ENCODE results near the gene MON1A. TPM values are rescaled to one million over a fixed set of nuclear protein-coding genes. Genes with fewer than 3 reads are reported as not detected.

The MON1A gene
- total and polyA plus RNA-seq, 10 of the 15 experiments (the other 5 are each of a cell fraction or from before 2014, with no cell fraction given), result 1.3 to 10.5 (median 7.7) TPM

DNA sequence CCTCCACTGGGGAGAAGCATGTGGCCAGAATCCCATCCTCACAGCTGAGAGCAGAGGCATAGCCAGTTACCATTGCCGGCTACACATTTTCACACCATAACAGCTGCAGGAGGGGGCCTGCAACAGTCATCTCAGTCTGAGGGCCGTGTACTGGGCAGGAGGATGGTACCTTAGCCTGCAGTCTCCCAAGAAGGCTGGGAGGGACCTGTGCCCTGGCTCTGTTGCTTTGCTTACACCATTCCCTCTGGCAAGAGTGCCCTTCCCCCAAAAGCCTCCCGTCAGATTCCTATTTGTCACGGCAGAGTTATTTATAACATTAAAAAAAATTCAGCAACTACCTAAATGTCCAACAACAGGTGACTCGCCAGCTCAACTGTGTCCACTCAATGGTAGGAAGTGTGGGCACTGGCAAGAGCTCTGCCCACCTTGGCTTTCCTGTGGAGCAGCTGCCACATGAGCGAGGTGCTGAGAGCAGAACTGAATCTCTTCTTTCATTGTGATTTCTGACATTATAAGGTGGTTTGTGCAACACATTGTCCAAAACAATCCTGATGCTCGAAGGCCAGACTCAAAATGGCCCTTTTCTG lies 64.3 kb downstream of the MON1A start (continued):
- TF ChIP-seq, protein P1, sequence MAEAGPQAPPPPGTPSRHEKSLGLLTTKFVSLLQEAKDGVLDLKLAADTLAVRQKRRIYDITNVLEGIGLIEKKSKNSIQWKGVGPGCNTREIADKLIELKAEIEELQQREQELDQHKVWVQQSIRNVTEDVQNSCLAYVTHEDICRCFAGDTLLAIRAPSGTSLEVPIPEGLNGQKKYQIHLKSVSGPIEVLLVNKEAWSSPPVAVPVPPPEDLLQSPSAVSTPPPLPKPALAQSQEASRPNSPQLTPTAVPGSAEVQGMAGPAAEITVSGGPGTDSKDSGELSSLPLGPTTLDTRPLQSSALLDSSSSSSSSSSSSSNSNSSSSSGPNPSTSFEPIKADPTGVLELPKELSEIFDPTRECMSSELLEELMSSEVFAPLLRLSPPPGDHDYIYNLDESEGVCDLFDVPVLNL (IDR thresholded peaks at IDR 0.05; ENCODE audit: low read depth, low read length), result no peak
- TF ChIP-seq HDGF (IDR thresholded peaks at IDR 0.05), result no peak
- no peak for TF ChIP-seq ETV6 (conservative IDR thresholded peaks at IDR 0.05 in 1 of 2, IDR thresholded peaks at IDR 0.05 in 1 of 2; ENCODE audit: borderline replicate concordance in 1 of 2, low read depth in 1 of 2)
- TF ChIP-seq, protein P2, sequence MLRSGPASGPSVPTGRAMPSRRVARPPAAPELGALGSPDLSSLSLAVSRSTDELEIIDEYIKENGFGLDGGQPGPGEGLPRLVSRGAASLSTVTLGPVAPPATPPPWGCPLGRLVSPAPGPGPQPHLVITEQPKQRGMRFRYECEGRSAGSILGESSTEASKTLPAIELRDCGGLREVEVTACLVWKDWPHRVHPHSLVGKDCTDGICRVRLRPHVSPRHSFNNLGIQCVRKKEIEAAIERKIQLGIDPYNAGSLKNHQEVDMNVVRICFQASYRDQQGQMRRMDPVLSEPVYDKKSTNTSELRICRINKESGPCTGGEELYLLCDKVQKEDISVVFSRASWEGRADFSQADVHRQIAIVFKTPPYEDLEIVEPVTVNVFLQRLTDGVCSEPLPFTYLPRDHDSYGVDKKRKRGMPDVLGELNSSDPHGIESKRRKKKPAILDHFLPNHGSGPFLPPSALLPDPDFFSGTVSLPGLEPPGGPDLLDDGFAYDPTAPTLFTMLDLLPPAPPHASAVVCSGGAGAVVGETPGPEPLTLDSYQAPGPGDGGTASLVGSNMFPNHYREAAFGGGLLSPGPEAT (IDR thresholded peaks at IDR 0.05; ENCODE audit: low read depth), result no peak
- TF ChIP-seq, protein P3, sequence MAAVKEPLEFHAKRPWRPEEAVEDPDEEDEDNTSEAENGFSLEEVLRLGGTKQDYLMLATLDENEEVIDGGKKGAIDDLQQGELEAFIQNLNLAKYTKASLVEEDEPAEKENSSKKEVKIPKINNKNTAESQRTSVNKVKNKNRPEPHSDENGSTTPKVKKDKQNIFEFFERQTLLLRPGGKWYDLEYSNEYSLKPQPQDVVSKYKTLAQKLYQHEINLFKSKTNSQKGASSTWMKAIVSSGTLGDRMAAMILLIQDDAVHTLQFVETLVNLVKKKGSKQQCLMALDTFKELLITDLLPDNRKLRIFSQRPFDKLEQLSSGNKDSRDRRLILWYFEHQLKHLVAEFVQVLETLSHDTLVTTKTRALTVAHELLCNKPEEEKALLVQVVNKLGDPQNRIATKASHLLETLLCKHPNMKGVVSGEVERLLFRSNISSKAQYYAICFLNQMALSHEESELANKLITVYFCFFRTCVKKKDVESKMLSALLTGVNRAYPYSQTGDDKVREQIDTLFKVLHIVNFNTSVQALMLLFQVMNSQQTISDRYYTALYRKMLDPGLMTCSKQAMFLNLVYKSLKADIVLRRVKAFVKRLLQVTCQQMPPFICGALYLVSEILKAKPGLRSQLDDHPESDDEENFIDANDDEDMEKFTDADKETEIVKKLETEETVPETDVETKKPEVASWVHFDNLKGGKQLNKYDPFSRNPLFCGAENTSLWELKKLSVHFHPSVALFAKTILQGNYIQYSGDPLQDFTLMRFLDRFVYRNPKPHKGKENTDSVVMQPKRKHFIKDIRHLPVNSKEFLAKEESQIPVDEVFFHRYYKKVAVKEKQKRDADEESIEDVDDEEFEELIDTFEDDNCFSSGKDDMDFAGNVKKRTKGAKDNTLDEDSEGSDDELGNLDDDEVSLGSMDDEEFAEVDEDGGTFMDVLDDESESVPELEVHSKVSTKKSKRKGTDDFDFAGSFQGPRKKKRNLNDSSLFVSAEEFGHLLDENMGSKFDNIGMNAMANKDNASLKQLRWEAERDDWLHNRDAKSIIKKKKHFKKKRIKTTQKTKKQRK (IDR thresholded peaks at IDR 0.05; ENCODE audit: low read depth, low read length), result no peak

DNA sequence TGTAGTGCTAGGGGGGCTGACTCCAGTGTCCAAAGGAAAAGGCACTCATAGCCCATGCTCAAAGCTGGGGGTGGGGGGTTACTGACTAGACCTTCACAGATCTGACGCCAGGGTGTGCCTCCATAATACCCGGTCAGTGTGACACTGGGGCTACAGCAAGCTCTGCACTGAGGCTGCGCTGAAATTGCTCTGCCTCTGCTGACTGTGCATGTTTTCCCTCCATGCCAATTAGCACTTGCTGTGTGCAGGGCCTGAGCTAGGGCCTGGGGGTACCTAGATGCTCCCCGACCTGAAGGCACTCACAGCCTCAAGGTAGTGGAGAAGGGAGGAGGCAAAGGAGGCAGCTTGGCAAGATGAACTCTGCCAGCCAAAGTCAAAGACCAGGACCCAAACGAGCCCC lies 65.1 kb downstream of the MON1A start:
- intact Hi-C loops (cut with micrococcal nuclease; ENCODE audit: unreplicated experiment), result no loop called here
- no peaks in the 10 kb centered on the region for H3K4me1 ChIP-seq (ENCODE audit: control insufficient read depth, insufficient read depth, low read length)
- no peaks in the 10 kb centered on the region for H3K36me3 ChIP-seq (ENCODE audit: control insufficient read depth in 2 of 2, insufficient read depth in 2 of 2, low read length in 1 of 2)
- TF ChIP-seq CHD2 (IDR thresholded peaks at IDR 0.05; ENCODE audit: borderline replicate concordance, low read depth, low read length), result no peak
- no peak for TF ChIP-seq NR2C2 (IDR thresholded peaks at IDR 0.05; ENCODE audit: borderline replicate concordance, control insufficient read depth, insufficient read length, low read depth)
- no peak for TF ChIP-seq TBL1XR1 (IDR thresholded peaks at IDR 0.05; ENCODE audit: low read depth, low read length)
- TF ChIP-seq, protein P4, sequence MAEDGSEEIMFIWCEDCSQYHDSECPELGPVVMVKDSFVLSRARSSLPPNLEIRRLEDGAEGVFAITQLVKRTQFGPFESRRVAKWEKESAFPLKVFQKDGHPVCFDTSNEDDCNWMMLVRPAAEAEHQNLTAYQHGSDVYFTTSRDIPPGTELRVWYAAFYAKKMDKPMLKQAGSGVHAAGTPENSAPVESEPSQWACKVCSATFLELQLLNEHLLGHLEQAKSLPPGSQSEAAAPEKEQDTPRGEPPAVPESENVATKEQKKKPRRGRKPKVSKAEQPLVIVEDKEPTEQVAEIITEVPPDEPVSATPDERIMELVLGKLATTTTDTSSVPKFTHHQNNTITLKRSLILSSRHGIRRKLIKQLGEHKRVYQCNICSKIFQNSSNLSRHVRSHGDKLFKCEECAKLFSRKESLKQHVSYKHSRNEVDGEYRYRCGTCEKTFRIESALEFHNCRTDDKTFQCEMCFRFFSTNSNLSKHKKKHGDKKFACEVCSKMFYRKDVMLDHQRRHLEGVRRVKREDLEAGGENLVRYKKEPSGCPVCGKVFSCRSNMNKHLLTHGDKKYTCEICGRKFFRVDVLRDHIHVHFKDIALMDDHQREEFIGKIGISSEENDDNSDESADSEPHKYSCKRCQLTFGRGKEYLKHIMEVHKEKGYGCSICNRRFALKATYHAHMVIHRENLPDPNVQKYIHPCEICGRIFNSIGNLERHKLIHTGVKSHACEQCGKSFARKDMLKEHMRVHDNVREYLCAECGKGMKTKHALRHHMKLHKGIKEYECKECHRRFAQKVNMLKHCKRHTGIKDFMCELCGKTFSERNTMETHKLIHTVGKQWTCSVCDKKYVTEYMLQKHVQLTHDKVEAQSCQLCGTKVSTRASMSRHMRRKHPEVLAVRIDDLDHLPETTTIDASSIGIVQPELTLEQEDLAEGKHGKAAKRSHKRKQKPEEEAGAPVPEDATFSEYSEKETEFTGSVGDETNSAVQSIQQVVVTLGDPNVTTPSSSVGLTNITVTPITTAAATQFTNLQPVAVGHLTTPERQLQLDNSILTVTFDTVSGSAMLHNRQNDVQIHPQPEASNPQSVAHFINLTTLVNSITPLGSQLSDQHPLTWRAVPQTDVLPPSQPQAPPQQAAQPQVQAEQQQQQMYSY (CRISPR knock-in tag; IDR thresholded peaks at IDR 0.05), result no peak
- no peak for TF ChIP-seq CEBPB (IDR thresholded peaks at IDR 0.05; ENCODE audit: borderline replicate concordance in 1 of 2, low read depth in 2 of 2, low read length in 2 of 2)

More for the DNA sequence above, 65.1 kb downstream of the MON1A start:
- ChIA-PET POLR2A (no interaction called here), SMC1A (ENCODE audit: uncharacterized antibody, unreplicated experiment) (no interaction called here), RAD21 (ENCODE audit: unreplicated experiment) (no interaction called here), CTCF (no interaction called here)
- Histone ChIP-seq H3K9ac (ENCODE audit: control insufficient read depth, insufficient read depth, low read length) (no peak overlapping the region), H3K4me3 (no peak overlapping the region), H3K9me3 (replicated peaks; ENCODE audit: control insufficient read depth, insufficient read depth, low read length) (no peaks in the 10 kb centered on the region), H3K79me2 (ENCODE audit: control insufficient read depth, insufficient read depth, low read length) (no peaks in the 10 kb centered on the region), H3K4me2 (ENCODE audit: control insufficient read depth, insufficient read depth) (no peak overlapping the region), H4K20me1 (ENCODE audit: control insufficient read depth, insufficient read depth) (no peaks in the 10 kb centered on the region), H3K27me3 (replicated peaks in 1 of 2; ENCODE audit: control insufficient read depth in 2 of 2, insufficient read depth in 2 of 2, low read length in 1 of 2) (peaks cover 3 to 8% of the 10 kb centered on the region in 2 experiments; a peak in 3 of 4 replicates), H2AFZ (ENCODE audit: control insufficient read depth, low read depth, low read length) (no peak overlapping the region), H3K27ac (ENCODE audit: control insufficient read depth, insufficient read depth) (no peak overlapping the region)
- ATAC-seq (no peak), FAIRE-seq (no peak), DNase-seq (ENCODE audit: low read depth, low spot score) (no peak)
- no TSS peak for BruUV-seq (replicated peaks)
- in situ Hi-C loops (cut with MboI), result no loop called here
- WGBS (ENCODE audit: insufficient coverage, insufficient replicate concordance, low lambda C conversion rate, missing lambda C conversion rate), result 11% methylated on average over 5 of the region's 5 CpGs
